ENCODE data around the gene C17orf100.
"Not testable (repeated sequence)": the region's sequence is repeated elsewhere in the genome, so short reads cannot be mapped to it uniquely, and the experiment has no call there.

C17orf100 gene

GRCh38 chr17:6669479-6670212 lies 18.1 kb downstream of the C17orf100 start:
- no peak for DNase-seq

GRCh38 chr17:6670571-6670970 lies 19.0 kb downstream of the C17orf100 start:
- no peak for DNase-seq

- DNase-seq = no peak
Observed at GRCh38 chr17:6670999-6671398, 19.4 kb downstream of the C17orf100 start.

GRCh38 chr17:6671431-6671830 lies 19.9 kb downstream of the C17orf100 start:
- DNase-seq = no peak

GRCh38 chr17:6674586-6674985 lies 23.0 kb downstream of the C17orf100 start:
- no peak for DNase-seq

GRCh38 chr17:6675201-6675825 lies 23.8 kb downstream of the C17orf100 start:
- no peak for DNase-seq

- DNase-seq = no peak
Observed at GRCh38 chr17:6676802-6677157, 25.2 kb downstream of the C17orf100 start.

GRCh38 chr17:6677158-6677831 lies 25.7 kb downstream of the C17orf100 start:
- DNase-seq = no peak

- DNase-seq = no peak
Observed at GRCh38 chr17:6677946-6678345, 26.4 kb downstream of the C17orf100 start.

- DNase-seq = no peak
Observed at GRCh38 chr17:6679241-6679640, 27.7 kb downstream of the C17orf100 start.

- no peak for DNase-seq
Observed at GRCh38 chr17:6681176-6681575, 29.6 kb downstream of the C17orf100 start.

- no peak for DNase-seq
Observed at GRCh38 chr17:6681671-6682070, 30.1 kb downstream of the C17orf100 start.

- DNase-seq = no peak
Observed at GRCh38 chr17:6682339-6682738, 30.8 kb downstream of the C17orf100 start.

- DNase-seq = no peak
Observed at GRCh38 chr17:6683081-6683684, 31.6 kb downstream of the C17orf100 start.

GRCh38 chr17:6683730-6684459 lies 32.3 kb downstream of the C17orf100 start:
- DNase-seq = no peak

- DNase-seq = no peak
Observed at GRCh38 chr17:6684460-6684783, 32.9 kb downstream of the C17orf100 start.

GRCh38 chr17:6684881-6685767 lies 33.6 kb downstream of the C17orf100 start:
- DNase-seq = no peak

GRCh38 chr17:6686026-6686425 lies 34.5 kb downstream of the C17orf100 start:
- no peak for DNase-seq

- no peak for DNase-seq
Observed at GRCh38 chr17:6688944-6689343, 37.4 kb downstream of the C17orf100 start.

GRCh38 chr17:6690641-6691040 lies 39.1 kb downstream of the C17orf100 start:
- no peak for DNase-seq

GRCh38 chr17:6691546-6691945 lies 40.0 kb downstream of the C17orf100 start:
- DNase-seq = no peak

- DNase-seq = not testable (repeated sequence)
Observed at GRCh38 chr17:6691958-6692357, 40.4 kb downstream of the C17orf100 start.
